Measurements from ENCODE around the gene ELP5.

Gene ELP5

DNA sequence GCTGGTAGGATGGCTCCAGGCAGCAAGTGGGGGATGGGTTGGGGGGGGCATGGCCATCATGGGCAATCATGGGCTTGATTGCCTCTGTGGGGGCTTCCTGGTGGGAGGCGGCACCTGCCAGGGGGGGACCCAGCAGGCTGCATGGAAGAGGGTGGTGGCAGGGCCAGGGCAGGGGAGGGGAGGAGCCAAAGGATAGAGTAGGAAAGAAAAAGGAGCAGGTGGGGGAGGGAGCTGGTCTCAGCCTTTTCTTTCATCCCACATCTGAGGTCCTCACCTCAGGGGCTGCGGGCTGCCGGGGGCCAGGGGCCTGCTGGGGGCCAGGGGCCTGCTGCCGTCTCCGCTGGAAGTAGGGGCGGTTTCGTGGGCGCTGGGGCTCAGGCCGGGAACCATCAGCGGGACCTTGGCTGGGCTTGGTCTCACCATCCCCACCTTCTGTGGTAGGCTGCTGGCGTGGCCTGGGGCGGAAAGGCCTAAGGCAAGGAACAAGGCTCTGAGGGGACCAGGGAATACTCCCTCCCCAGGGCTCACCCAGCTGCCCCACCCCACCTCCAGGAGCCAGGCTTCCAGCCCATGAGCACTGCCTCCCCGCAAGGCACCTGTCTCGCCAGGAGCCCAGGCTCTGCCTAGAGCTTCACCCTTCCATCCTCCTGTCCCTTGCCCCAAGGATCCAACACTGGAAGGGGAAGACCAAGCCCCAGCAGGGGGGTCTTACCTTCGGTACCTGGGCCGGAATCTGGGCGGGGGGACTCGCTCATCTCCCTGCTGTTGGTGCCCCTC lies 37.4 kb downstream of the ELP5 start:
- Mint-ChIP-seq H3K4me1 (ENCODE audit: low read depth) (peaks cover 5% of the 10 kb centered on the region), H3K9me3 (no peaks in the 10 kb centered on the region), H3K27ac (no peak overlapping the region), H3K4me3 (no peak overlapping the region), H3K27me3 (ENCODE audit: low read depth) (peaks cover 35% of the 10 kb centered on the region), H3K36me3 (ENCODE audit: low read depth) (no peaks in the 10 kb centered on the region)
- DNase-seq (ENCODE audit: low spot score): no peak

GRCh38 chr17:7290166-7290565 lies 38.2 kb downstream of the ELP5 start:
- Mint-ChIP-seq H3K27me3 (ENCODE audit: low read depth) (peaks cover 36% of the 10 kb centered on the region), H3K4me1 (ENCODE audit: low read depth) (peaks cover 8% of the 10 kb centered on the region), H3K9me3 (no peaks in the 10 kb centered on the region), H3K4me3 (no peak overlapping the region), H3K36me3 (ENCODE audit: low read depth) (no peaks in the 10 kb centered on the region), H3K27ac (no peak overlapping the region)
- no peak for DNase-seq (ENCODE audit: low spot score)

DNA sequence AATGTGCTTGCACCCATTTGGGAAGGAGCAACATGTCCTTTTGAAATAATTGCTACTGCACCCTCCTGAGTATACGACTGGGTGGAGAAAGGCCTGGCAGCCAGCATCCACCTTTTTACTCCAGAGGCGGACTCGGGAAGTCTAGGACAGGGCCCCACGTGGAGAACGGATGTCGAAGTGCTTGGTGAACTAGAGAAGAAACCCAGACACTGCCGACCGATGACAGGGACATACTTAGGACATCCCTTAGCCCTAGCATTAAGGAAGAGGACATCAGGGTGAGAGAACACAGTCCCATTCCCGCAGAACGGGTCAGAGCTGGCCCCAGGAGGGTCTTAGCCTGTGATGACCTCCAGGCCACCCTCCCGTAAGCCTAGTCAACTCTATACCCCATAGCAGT lies 38.7 kb downstream of the ELP5 start:
- no peaks in the 10 kb centered on the region for H3K9me3 Mint-ChIP-seq
- peaks cover 40% of the 10 kb centered on the region for H3K27me3 Mint-ChIP-seq (ENCODE audit: low read depth)
- no peak overlapping the region for H3K4me3 Mint-ChIP-seq
- DNase-seq (ENCODE audit: low spot score): no peak
- no peak overlapping the region for H3K27ac Mint-ChIP-seq
- H3K4me1 Mint-ChIP-seq (ENCODE audit: low read depth): peaks cover 12% of the 10 kb centered on the region
- no peaks in the 10 kb centered on the region for H3K36me3 Mint-ChIP-seq (ENCODE audit: low read depth)

- H3K4me1 Mint-ChIP-seq (ENCODE audit: low read depth): peaks cover 20% of the 10 kb centered on the region
- no peaks in the 10 kb centered on the region for H3K36me3 Mint-ChIP-seq (ENCODE audit: low read depth)
- H3K9me3 Mint-ChIP-seq: no peaks in the 10 kb centered on the region
- H3K27me3 Mint-ChIP-seq (ENCODE audit: low read depth): peaks cover 36% of the 10 kb centered on the region
- no peak overlapping the region for H3K27ac Mint-ChIP-seq
- H3K4me3 Mint-ChIP-seq: no peak overlapping the region
- DNase-seq (ENCODE audit: low spot score): no peak
These were observed 40.2 kb downstream of the ELP5 start for GRCh38 chr17:7292194-7292593.

- H3K27ac Mint-ChIP-seq: no peak overlapping the region
- no peaks in the 10 kb centered on the region for H3K36me3 Mint-ChIP-seq (ENCODE audit: low read depth)
- peaks cover 20% of the 10 kb centered on the region for H3K4me1 Mint-ChIP-seq (ENCODE audit: low read depth)
- no peaks in the 10 kb centered on the region for H3K9me3 Mint-ChIP-seq
- H3K4me3 Mint-ChIP-seq: no peak overlapping the region
- H3K27me3 Mint-ChIP-seq (ENCODE audit: low read depth): peaks cover 36% of the 10 kb centered on the region
- no peak for DNase-seq (ENCODE audit: low spot score)
These were observed 40.7 kb downstream of the ELP5 start for GRCh38 chr17:7292729-7293128.

DNA sequence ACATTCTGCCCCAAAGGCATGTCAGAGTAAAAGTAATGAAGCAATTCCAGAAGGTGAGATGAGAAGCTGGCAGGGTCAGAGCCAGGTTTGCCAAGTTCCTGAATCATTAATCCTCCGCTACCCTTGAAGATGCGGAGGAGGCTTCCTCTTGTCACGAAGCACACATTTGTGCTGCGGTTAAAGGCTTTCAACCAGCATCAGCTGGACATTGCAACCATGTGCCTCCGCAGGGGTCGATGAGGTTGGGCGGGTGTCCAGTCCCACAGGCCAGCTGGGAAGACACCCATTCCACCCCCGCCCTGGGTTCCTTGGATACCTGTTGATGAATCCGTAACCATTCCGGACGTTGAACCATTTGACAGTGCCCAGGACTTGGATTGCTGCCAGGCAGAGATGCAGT lies 41.1 kb downstream of the ELP5 start:
- Mint-ChIP-seq H3K27me3 (ENCODE audit: low read depth) (peaks cover 36% of the 10 kb centered on the region), H3K36me3 (ENCODE audit: low read depth) (no peaks in the 10 kb centered on the region), H3K4me1 (ENCODE audit: low read depth) (peaks cover 20% of the 10 kb centered on the region), H3K27ac (no peak overlapping the region), H3K9me3 (no peaks in the 10 kb centered on the region), H3K4me3 (peak overlapping the region; percentile 49)
- no peak for DNase-seq (ENCODE audit: low spot score)

- H3K9me3 Mint-ChIP-seq: no peaks in the 10 kb centered on the region
- DNase-seq (ENCODE audit: low spot score): no peak
- no peak overlapping the region for H3K27ac Mint-ChIP-seq
- peak overlapping the region; percentile 49 for H3K4me3 Mint-ChIP-seq
- peaks cover 34% of the 10 kb centered on the region for H3K27me3 Mint-ChIP-seq (ENCODE audit: low read depth)
- peaks cover 20% of the 10 kb centered on the region for H3K4me1 Mint-ChIP-seq (ENCODE audit: low read depth)
- no peaks in the 10 kb centered on the region for H3K36me3 Mint-ChIP-seq (ENCODE audit: low read depth)
These were observed 42.0 kb downstream of the ELP5 start for GRCh38 chr17:7293816-7294613.

GRCh38 chr17:7294614-7295153 lies 42.7 kb downstream of the ELP5 start, which contains the start of gene YBX2:
Gene YBX2, minus strand, starts transcription at chr17:7294639. Its CDS starts 139 bp downstream, at chr17:7294500.
- H3K27me3 Mint-ChIP-seq (ENCODE audit: low read depth): peaks cover 34% of the 10 kb centered on the region
- peak; percentile 86 for DNase-seq (ENCODE audit: low spot score)
- no peaks in the 10 kb centered on the region for H3K36me3 Mint-ChIP-seq (ENCODE audit: low read depth)
- no peaks in the 10 kb centered on the region for H3K9me3 Mint-ChIP-seq
- H3K4me3 Mint-ChIP-seq: peak within 1 kb of the TSS; percentile 82
- H3K27ac Mint-ChIP-seq: peak within 1 kb of the TSS; percentile 60
- H3K4me1 Mint-ChIP-seq (ENCODE audit: low read depth): peaks cover 20% of the 10 kb centered on the region

- Mint-ChIP-seq H3K4me1 (ENCODE audit: low read depth) (peaks cover 20% of the 10 kb centered on the region), H3K36me3 (ENCODE audit: low read depth) (no peaks in the 10 kb centered on the region), H3K27ac (peak overlapping the region; percentile 60), H3K9me3 (no peaks in the 10 kb centered on the region), H3K4me3 (peak overlapping the region; percentile 82), H3K27me3 (ENCODE audit: low read depth) (peaks cover 34% of the 10 kb centered on the region)
- DNase-seq (ENCODE audit: low spot score): no peak
These were observed 43.5 kb downstream of the ELP5 start for GRCh38 chr17:7295230-7296180.

- no peaks in the 10 kb centered on the region for H3K9me3 Mint-ChIP-seq
- peaks cover 29% of the 10 kb centered on the region for H3K27me3 Mint-ChIP-seq (ENCODE audit: low read depth)
- H3K27ac Mint-ChIP-seq: peak overlapping the region; percentile 45
- H3K36me3 Mint-ChIP-seq (ENCODE audit: low read depth): no peaks in the 10 kb centered on the region
- H3K4me1 Mint-ChIP-seq (ENCODE audit: low read depth): peaks cover 20% of the 10 kb centered on the region
- peak; percentile 75 for DNase-seq (ENCODE audit: low spot score)
- peak overlapping the region; percentile 63 for H3K4me3 Mint-ChIP-seq
These were observed 44.3 kb downstream of the ELP5 start for GRCh38 chr17:7296189-7296861.

GRCh38 chr17:7304179-7304578 lies 52.2 kb downstream of the ELP5 start:
- Mint-ChIP-seq H3K27me3 (ENCODE audit: low read depth) (peaks cover 5% of the 10 kb centered on the region), H3K36me3 (ENCODE audit: low read depth) (peaks cover 8% of the 10 kb centered on the region), H3K4me3 (no peak overlapping the region), H3K9me3 (no peaks in the 10 kb centered on the region), H3K4me1 (ENCODE audit: low read depth) (peaks cover 9% of the 10 kb centered on the region), H3K27ac (peak overlapping the region; percentile 1)
- no peak for DNase-seq (ENCODE audit: low spot score)

GRCh38 chr17:7306911-7307685 lies 55.1 kb downstream of the ELP5 start, which contains the start of gene EIF5A:
Gene EIF5A, plus strand, starts transcription at chr17:7307628. Its CDS starts 2,008 bp downstream, at chr17:7309636.
- Mint-ChIP-seq H3K27me3 (ENCODE audit: low read depth) (peaks cover 3% of the 10 kb centered on the region), H3K4me3 (peak within 1 kb of the TSS; percentile 88), H3K9me3 (no peaks in the 10 kb centered on the region), H3K36me3 (ENCODE audit: low read depth) (peaks cover 36% of the 10 kb centered on the region), H3K4me1 (ENCODE audit: low read depth) (peaks cover 33% of the 10 kb centered on the region), H3K27ac (peak within 1 kb of the TSS; percentile 97)
- DNase-seq (ENCODE audit: low spot score): peak; percentile 99

Measured in T-helper 2 cell treated with Interferon-gamma antibody and Interleukin-4, amounts not matched to agents 5 μg/mL and 100 μg/mL, for 36 hours (primary cell).